WTC11 (cell line): ENCODE results near the gene PCDH1.
A peak's percentile ranks its signal among the peaks of the same experiment; 100 is the strongest.

Experiments
- ATF2 ChIP-seq: sonication (generic); formaldehyde crosslinking; IDR thresholded peaks from 2 replicates; pipeline ENCODE4 v1.8.1; 2022; ENCODE audit warnings: low read depth, missing genetic modification reagents, borderline replicate concordance
- CTCF ChIP-seq: fragments of 200-600 bp; IDR thresholded peaks from 2 replicates; pipeline ENCODE4 v1.8.0; 2022; ENCODE audit warnings: antibody characterized with exemption
- ESRRA ChIP-seq: sonication (generic); formaldehyde crosslinking; IDR thresholded peaks from 2 replicates; pipeline ENCODE4 v1.8.1; 2022; ENCODE audit warnings: mild to moderate bottlenecking, missing genetic modification reagents, borderline replicate concordance
- GTF2I ChIP-seq: fragments of 250-450 bp; sonication (Bioruptor Pico); conservative IDR thresholded peaks from 2 replicates; pipeline ENCODE4 v1.4.0; 2021; ENCODE audit warnings: mild to moderate bottlenecking
- JUN ChIP-seq: sonication (generic); formaldehyde crosslinking; IDR thresholded peaks from 2 replicates; pipeline ENCODE4 v1.8.0; 2023; ENCODE audit warnings: mild to moderate bottlenecking, missing genetic modification reagents
- MAX ChIP-seq: sonication (generic); formaldehyde crosslinking; IDR thresholded peaks from 2 replicates; pipeline ENCODE4 v1.8.0; 2022; ENCODE audit warnings: mild to moderate bottlenecking, missing genetic modification reagents
- TP53 ChIP-seq: sonication (generic); formaldehyde crosslinking; IDR thresholded peaks from 2 replicates; pipeline ENCODE4 v1.8.1; 2023; ENCODE audit warnings: mild to moderate bottlenecking, missing genetic modification reagents

- TF ChIP-seq TP53 (CRISPR knock-in tag): no peak
- 0 out of 2 replicates have a peak, but pooled peaks have one; percentile 12 for TF ChIP-seq CTCF
- TF ChIP-seq MAX (CRISPR knock-in tag): no peak
- no peak for TF ChIP-seq ATF2 (CRISPR knock-in tag)
- no peak for TF ChIP-seq ESRRA (CRISPR knock-in tag)
- TF ChIP-seq GTF2I (CRISPR knock-in tag): no peak
- no peak for TF ChIP-seq JUN
Observed at GRCh38 chr5:141863569-141864178, 14.5 kb downstream of the PCDH1 start.
